Measurements from ENCODE around the gene MNT.

Gene MNT

DNA sequence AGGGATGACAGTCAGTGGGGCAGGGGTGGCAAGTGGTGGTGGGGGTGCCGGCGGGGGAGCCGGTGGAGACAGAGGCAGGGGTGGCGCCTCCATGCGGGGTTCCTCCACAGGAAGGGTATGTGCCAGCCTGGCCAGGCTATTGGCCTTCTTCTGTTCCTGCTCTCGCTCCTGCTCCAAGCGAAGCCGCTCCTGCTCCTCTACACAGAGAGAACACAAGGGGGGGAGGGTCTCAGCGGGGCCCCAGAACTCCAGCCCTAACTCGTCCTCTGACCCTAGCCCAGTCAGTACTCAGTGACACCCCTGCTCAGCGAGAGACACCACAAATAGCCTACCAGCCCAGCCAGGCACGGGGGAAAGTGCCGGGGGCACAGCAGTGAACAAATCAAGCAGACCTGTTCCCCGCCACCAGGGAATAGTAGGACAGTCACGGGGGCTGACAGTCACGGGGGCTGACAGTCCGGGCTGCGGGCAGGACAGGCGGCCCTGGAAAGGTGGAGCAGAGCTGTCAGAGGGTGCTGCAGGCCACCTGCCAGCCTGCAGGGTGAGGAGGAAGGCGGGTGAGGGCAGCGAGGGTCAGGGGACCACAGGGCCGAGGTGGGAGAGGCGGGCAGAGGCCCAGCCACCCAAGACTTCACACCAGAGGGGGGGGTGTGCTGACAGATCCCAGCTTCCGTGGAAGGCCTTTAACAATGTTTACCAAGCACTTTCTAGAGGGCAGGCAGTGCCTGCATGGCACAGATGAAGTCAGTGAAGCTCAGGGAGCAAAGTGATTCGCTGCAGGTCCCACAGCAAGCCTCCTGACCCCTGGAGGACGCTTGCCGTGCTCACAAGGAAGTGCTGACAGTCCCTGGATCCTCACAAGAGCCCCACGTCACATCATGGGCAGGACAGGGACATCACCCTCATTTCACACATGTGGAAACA, 5.3 kb downstream of the MNT start:
- peak in 1 of 2 experiments; percentile 14 for DNase-seq

GRCh38 chr17:2394775-2395201, 6.1 kb downstream of the MNT start:
- DNase-seq, result no peak

GRCh38 chr17:2393954-2394749, 6.7 kb downstream of the MNT start:
- DNase-seq, result no peak

DNA sequence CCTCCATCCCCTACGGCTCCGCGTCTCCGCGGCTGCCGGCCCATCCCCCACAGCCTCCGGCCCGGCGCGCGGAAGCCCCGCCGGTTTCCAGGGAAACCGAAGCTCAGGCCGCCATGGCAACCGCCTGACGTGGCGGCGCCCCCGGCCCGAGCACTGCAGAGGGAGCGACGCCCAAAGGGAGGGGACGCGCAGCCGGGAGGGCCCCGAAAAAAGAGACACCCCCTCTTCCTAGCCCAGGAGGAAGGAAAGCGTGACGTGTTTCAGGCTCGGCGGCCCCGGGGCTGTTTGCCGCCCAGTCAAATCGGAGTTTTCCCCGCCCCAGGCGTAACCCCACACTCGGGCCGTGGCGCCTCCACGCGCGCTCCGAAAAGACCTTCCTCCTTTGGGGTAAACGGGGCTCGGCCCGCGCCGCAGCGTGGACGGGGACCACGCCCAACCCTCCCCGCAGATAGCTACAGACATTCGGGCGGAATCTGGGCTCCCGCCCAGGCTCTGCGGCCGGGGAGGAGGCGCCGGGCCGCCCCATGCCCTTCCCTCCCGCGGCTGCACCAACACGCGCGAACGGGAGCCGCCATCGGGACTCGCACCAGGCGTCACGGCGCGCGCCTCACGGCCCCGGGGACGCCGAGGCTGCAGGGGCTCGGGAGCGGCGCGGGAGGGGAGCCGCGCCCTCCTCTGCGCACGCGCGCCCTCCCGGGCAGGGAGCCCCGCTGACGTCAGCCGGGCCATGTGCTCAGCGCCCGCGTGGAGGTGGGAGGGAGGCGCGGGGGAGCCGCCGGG, 7.5 kb downstream of the MNT start:
- DNase-seq, result peak; percentile 80 to 82

- DNase-seq, result peak; percentile 84 to 86
These were observed 8.3 kb downstream of the MNT start for GRCh38 chr17:2392252-2393173.

GRCh38 chr17:2391597-2392251, 9.1 kb downstream of the MNT start:
- no peak for DNase-seq

GRCh38 chr17:2390199-2390836, 10.5 kb downstream of the MNT start:
- no peak for DNase-seq

- no peak for DNase-seq
These were observed 12.2 kb downstream of the MNT start for GRCh38 chr17:2388683-2389055.

DNA sequence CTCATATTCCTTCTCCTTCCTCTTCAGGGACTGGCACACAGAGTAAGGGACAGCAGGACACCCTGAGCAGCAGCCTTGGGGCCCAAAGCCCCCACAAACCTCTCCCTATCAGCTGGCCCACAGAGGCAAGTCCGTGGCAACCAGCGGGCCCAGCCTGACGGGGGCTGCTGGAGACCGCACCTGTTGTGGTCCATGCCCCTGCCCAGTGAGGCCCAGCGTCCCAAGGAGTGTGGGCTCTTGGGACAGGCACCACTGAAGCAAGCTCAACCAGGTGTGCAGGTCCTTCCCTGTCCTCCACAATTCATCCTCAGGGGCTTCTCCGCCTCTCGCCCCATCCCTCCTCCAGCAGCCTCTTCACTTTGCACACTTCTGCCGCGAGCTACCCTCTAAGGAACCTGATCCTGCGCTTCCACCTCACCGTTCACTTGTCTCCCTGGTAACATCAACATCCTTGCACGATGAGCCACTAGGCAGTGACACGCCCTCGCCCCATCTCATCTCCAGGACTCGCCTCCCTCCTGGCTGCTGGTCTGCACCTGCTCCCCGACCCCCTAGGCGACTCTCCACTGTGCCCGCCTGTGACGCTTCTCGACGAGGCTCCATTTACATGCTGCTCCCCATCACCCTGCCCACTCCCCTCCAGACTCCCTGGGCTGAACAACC, 12.7 kb downstream of the MNT start:
- DNase-seq, result no peak

- no peak for DNase-seq
These were observed 13.5 kb downstream of the MNT start for GRCh38 chr17:2387086-2388019.

DNA sequence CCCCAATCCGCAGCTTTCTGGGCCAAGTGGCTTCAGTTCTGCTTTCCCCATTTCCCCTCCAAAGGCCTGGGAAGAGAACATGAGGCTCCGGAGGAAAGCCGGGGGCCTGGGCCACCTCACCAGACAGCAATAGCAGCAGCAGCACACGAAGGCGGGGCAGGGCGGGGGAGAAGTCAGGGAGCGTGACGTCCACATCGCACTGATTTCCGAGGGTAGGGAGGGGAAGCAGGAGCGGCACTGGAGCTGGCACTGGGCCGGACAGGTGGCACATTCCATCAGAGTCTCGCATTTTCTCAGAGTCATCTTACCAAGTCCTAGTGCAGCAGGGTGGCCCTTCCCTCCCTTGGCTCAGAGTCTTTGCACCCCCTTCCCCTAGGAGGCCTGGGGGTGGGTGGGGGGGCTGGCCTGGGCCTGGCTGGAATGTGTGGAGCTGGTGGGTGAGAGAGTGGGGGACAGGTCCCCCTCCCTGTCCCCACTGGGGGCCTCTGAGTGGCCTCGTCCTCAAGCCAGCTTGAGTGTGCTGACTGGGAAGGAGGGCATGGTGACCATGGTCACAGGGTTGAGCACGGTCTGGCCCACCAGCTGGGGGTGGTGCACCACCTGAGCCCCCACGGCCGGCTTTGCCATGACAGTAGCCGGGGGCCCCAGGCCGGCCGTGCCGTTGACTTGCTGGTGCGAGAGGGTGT, 14.3 kb downstream of the MNT start:
- DNase-seq, result no peak

DNA sequence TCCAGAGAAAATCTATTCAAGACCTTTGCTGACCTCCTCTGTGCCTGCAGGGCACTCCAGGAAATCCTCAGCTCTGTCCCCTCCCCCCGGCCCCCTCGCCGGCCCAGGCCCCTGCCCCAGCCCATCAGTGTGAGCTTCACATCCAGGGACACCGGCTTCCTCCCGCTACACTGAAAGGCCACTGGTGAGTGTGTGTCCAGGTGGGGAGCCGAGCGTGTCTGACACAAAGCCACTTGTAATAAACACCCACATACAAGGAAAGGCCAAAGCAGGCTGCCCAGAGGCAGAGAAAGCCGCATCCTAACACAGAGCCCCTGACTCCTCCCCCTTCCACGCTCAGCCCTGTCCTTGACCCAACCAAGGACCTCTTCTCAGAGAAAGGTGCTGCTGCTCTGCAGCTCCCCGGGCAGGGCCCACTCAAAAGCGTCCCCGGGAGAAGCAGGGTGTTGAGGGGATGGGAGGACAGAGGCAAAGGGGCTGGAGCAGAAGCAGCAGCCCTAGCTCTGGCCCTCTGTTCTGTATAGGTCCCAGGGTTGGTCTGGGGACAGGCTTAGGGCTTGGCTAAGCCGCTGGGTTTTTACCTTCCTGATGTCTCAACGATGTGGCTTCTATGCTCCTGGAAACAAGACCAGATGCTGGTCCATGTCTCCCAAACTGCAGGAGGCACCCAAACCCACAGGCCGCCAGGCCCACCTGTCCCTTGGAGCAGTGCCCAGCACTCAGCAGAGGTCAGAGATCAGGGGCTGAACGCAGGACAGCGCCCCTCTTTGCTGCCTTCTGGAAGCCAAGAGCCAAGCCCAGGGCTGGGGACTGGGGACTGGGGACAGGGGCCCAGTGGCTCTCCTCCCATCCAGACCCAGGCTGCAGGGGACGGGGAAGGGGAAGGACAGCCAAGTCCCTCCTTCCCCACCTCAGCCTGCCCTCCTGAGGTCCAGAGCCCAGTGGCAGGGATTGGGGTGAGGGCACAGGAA, 15.3 kb downstream of the MNT start:
- DNase-seq, result no peak

GRCh38 chr17:2384439-2385127, 16.3 kb downstream of the MNT start:
- no peak for DNase-seq

DNA sequence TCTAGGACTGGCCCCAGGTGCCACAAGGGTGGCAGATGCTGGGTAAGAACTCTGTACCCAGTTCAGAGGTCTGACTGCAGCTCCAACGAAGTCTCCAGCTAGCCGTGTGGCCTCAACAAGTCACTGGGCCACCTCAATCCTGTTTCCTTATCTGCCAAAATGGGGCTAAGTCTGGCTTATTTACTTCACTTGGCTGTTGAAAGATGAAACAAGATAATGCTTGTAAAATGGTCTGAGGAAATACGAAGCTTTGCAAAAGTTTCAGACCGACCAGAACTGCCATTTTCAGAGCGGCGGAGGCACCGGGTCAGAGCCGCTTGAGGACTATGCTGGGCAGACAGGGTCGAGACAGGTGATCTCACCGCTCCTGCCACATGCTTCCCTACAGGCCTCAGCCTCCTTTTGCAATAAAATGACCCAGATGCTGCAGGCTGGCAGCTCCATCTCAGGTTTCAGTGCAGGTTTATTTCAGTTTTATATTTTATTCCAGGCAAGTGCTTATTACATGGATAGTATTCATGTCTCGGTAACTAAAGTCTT, 17.2 kb downstream of the MNT start:
- no peak for DNase-seq

DNA sequence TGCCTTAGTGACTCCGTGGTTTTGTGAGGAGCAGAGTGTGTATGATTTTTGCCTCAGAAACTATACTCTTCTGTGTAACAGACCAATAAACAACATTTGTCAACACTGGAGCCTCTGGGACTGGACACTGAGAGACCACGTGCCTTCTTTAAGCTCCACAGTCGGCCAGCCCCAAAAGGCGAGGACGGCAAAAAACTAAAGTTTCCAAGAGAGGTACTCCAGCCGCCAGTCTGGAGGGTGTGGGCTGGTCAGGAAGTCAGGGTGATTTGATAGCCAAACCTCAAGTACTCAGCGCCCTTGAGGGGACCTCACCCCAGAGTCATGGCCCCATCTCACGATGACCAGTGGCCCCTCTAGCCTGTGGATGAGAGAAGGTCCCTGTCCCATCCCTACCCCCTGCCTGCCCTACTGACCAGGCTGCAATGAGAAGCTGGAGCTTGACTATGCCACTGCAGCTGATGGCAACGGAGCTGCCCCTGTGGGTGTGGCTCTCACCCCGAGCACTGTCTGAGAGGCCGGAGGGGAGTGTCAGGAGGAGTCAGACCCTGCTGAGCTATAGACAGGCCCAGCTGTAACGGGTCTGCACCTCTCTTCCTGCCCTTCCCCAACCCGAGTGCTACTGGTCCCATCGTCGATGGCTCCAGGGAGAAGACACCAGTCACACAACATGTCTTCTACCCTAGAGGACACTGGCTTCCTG, 19.8 kb downstream of the MNT start:
- DNase-seq, result no peak
